Nephron (organoid): Measurements from ENCODE around the gene ALG1L2.
A peak's percentile ranks its signal among the peaks of the same experiment; 100 is the strongest.
"Not testable (repeated sequence)": the region's sequence is repeated elsewhere in the genome, so short reads cannot be mapped to it uniquely, and the experiment has no call there.

ENCODE experiments used
- H3K27ac Mint-ChIP-seq, 3 experiments: 2 replicates each; pipeline ENCODE4 v1.8.0; 2020; ENCODE audit warnings: mixed read lengths in 3 of 3, mild to moderate bottlenecking in 2 of 3, moderate library complexity in 1 of 3
- H3K27me3 Mint-ChIP-seq: 2 replicates; pipeline ENCODE4 v1.8.0; 2021; ENCODE audit warnings: low read depth, mild to moderate bottlenecking, moderate library complexity, mixed read lengths
- H3K36me3 Mint-ChIP-seq: 2 replicates; pipeline ENCODE4 v1.8.0; 2020; ENCODE audit warnings: low read depth, mixed read lengths
- H3K4me1 Mint-ChIP-seq: 2 replicates; pipeline ENCODE4 v1.8.0; 2020; ENCODE audit warnings: mixed read lengths
- H3K4me3 Mint-ChIP-seq, 3 experiments: 2 replicates each; pipeline ENCODE4 v1.8.0; 2020; ENCODE audit warnings: mild to moderate bottlenecking in 3 of 3, mixed read lengths in 3 of 3, moderate library complexity in 2 of 3
- H3K9me3 Mint-ChIP-seq: 2 replicates; pipeline ENCODE4 v1.8.0; 2020; ENCODE audit warnings: mixed read lengths
- CTCF ChIP-seq, 3 experiments: fragments of 200-600 bp; sonication (generic); IDR thresholded peaks; one replicate each; pipeline ENCODE4 v1.5.0; 2021; ENCODE audit warnings: antibody characterized with exemption in 3 of 3; ENCODE audit not compliant: unreplicated experiment in 3 of 3

Gene ALG1L2

GRCh38 chr3:130136337-130136736, 54.7 kb downstream of the ALG1L2 start:
- not testable (repeated sequence) for H3K36me3 Mint-ChIP-seq, H3K4me1 Mint-ChIP-seq, H3K9me3 Mint-ChIP-seq, H3K27me3 Mint-ChIP-seq, H3K4me3 Mint-ChIP-seq
- peak in 1 of 3 experiments; percentile 16 for TF ChIP-seq CTCF (IDR thresholded peaks at IDR 0.05; ENCODE audit: unreplicated experiment in 3 of 3)
- peak overlapping the region in 2 of 3 experiments; percentile 46 to 49 for H3K27ac Mint-ChIP-seq

GRCh38 chr3:130137685-130138084, 56.1 kb downstream of the ALG1L2 start:
- not testable (repeated sequence) for H3K27me3 Mint-ChIP-seq, H3K9me3 Mint-ChIP-seq, H3K36me3 Mint-ChIP-seq, H3K4me1 Mint-ChIP-seq, H3K4me3 Mint-ChIP-seq, H3K27ac Mint-ChIP-seq

GRCh38 chr3:130138992-130139391, 57.4 kb downstream of the ALG1L2 start:
- H3K27me3 Mint-ChIP-seq, H3K4me1 Mint-ChIP-seq, H3K27ac Mint-ChIP-seq, H3K9me3 Mint-ChIP-seq, H3K36me3 Mint-ChIP-seq, H3K4me3 Mint-ChIP-seq: not testable (repeated sequence)

DNA sequence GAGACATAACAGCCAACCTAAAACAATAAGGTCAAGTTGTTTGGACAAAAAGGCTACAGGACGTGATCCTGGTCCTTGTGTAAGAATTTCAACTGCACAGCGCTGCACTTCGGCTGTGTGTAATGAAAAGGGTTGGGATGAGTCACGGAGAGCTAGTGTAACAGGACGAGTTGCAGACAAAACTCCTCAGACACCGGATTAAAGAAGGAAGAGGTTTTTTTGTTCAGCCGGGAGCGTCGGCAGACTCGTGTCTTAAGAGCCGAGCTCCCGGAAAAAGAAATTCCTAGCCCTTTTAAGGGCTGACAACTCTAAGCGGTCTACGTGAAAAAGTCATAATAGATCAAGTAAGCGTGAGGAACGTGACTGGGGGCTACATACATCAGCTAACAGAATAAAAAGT, 59.1 kb downstream of the ALG1L2 start:
- H3K9me3 Mint-ChIP-seq, H3K36me3 Mint-ChIP-seq, H3K4me3 Mint-ChIP-seq, H3K27ac Mint-ChIP-seq, H3K27me3 Mint-ChIP-seq, H3K4me1 Mint-ChIP-seq: not testable (repeated sequence)

DNA sequence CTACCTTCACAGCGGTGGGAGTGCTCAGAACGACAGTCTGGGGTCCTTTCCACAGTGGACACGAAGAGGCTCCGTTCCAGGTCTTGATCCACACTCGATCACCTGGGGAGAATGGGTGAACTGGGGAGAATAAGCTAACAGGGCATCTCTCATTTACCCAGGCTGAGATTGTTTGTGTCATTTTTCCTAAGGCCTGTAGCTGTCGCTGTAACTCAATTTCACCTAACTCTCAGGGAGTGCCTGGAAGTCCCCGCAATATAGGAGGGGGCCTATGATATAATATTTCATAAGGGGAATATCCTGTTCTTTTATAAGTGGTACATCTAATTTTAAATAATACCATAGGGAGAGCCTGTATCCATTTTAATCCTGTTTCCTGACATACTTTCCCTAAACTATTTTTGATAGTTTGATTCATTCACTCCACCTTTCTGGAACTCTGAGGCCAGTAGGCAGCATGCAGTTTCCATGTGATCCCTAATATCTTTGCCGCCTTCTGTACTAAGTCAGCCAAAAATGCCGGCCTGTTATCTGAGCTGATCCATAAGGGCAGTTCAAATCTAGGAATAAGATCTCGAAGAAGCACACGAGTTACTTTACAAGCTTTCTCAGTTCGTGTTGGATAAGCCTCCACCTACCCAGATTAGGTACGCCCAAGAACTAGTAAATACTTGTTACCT, 62.2 kb downstream of the ALG1L2 start:
- H3K4me1 Mint-ChIP-seq, H3K27me3 Mint-ChIP-seq, H3K36me3 Mint-ChIP-seq, H3K4me3 Mint-ChIP-seq, H3K27ac Mint-ChIP-seq, H3K9me3 Mint-ChIP-seq: not testable (repeated sequence)
- peak in 2 of 3 experiments; percentile 30 to 42 for TF ChIP-seq CTCF (IDR thresholded peaks at IDR 0.05; ENCODE audit: unreplicated experiment in 3 of 3)

DNA sequence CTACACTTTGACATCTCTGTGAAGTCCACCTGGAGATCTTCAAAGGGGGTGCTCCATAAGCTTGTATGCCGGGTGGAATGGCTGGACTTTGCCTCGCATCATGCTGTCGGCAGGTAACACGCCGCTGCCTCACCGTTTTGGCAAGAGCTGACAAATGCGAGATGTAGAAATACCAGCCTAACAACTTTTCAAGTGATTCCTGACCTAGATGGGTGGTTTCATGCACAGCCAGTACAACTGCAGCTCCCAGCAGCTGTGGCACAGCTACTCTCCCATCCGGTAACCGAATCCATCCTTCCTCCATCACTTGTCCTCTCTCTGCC, 62.7 kb downstream of the ALG1L2 start:
- not testable (repeated sequence) for H3K36me3 Mint-ChIP-seq, H3K27me3 Mint-ChIP-seq, H3K4me3 Mint-ChIP-seq, H3K4me1 Mint-ChIP-seq, H3K9me3 Mint-ChIP-seq, H3K27ac Mint-ChIP-seq

GRCh38 chr3:130145456-130145855, 63.8 kb downstream of the ALG1L2 start:
- H3K9me3 Mint-ChIP-seq, H3K27me3 Mint-ChIP-seq, H3K27ac Mint-ChIP-seq: not testable (repeated sequence)

DNA sequence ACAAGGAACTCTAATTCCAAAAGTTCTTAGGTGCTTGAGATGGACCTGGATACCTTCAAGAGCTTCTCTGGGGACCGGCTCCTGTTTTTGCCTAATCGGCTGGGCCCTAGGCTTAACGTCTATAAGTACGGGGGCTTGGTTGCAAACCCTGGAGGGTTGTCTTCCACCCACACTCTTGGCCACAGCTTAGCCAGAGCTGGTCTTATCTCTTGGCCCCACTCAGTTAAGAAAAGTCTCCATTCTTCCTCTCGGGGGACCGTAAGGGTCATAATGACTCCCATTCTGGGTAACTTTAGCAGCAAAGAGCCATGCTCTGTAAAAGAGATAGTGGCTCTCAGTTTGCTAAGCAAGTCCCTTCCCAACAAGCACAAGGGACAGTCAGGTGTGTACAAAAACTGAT, 64.8 kb downstream of the ALG1L2 start:
- not testable (repeated sequence) for H3K4me1 Mint-ChIP-seq, H3K27me3 Mint-ChIP-seq, H3K9me3 Mint-ChIP-seq, H3K36me3 Mint-ChIP-seq, H3K4me3 Mint-ChIP-seq, H3K27ac Mint-ChIP-seq

More at GRCh38 chr3:130145456-130145855, 63.8 kb downstream of the ALG1L2 start:
- not testable (repeated sequence) for H3K4me1 Mint-ChIP-seq, H3K36me3 Mint-ChIP-seq, H3K4me3 Mint-ChIP-seq
